GF-D8 (cell line): ENCODE data around the gene LAMB1.
"Not testable (repeated sequence)": the region's sequence is repeated elsewhere in the genome, so short reads cannot be mapped to it uniquely, and the experiment has no call there.

Experiments used
- DNase-seq: peaks from one replicate; lab custom pipeline; 2025; lab: John Stamatoyannopoulos, UW

The LAMB1 gene

DNA sequence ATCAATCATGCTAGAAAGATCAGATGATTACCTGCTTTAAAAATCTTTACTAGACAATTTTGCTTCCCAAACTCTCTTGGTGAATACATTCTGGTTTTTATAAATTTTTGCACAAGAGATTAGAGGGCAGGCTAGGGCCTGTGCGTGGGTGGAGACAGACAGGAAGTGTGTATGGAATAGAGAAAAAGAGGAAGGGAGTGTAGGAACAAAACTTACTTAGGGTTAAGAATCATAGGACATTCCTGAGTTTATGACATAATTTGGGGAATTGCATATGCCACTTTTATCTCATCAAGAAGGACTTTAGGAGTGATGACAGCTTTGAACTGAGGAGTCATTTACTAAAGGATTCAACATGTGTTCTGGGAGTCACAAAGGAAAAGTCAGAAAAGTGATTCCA, 31.3 kb downstream of the LAMB1 start:
- DNase-seq: no peak

DNA sequence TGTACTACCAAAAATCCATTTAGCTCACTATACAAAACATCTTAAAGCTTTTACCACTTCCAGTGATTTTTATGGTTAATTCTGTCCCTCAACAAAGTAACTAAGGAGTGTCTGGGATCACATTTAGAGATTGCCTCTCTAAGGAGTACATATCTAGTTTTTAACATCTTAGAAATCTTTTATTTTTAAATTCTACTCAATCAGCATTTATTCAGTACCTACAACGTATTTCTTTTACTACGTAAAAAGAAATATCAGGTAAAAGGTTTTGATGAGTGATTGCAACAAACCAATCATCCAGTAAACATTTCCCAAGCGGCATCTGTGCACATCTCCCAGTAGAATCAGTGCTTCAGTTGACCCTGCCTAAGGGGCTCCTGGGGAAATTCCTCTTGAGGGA, 31.9 kb downstream of the LAMB1 start:
- DNase-seq: no peak

DNA sequence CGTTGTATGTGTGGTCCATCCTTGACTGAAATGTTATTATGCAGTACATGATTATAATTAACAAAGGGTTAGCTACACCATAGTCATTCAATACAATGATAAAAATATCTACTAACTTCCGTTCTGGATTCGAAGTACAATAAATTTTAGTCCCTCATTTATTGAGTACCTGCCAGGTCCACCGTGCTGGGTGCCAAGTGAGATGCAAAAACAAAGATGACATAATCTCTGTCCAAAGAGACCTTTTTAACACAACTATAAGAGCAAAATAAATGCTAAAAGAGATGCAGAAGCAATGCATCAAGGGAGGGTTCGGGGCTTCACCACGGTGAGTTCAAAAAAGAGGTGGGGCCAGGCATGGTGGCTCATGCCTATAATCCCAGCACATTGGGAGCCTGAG, 33.1 kb downstream of the LAMB1 start:
- no peak for DNase-seq

DNA sequence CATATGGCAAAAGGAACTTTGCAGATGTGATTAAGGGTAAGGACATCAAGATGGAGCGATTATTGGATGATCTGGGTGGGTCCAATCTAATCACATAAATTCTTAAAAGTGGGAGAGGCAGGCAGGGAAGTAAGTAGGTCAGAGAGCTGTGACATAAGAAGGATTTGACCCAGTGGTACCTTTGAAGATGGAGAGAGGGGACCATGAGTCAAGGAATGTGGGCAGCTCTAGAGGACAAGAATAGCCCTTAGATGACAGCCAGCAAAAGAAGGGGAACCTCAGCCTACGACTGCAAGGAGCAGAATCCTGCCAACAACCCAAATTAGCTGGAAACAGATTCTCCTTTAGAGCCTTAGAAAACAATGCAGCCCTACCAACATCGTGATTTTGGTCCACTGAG, 34.5 kb downstream of the LAMB1 start:
- no peak for DNase-seq

DNA sequence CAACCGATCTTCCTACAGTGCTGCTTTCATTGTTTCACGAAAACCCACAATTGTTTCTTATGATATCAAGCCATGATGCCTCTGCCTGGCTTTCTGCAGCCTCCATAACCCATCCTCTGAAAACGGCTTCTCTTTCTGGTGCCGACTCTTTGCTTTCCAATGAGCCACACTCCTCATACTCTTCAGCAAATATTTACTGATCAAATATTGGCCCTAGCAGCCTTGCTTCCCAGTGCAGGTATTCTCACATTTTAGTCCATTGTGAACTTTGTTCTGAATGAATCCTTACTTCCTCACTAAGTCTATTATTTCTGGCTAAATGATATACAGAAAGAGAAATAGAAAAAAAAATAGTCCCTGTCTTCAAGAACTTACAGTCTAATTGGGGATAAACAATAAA, 35.5 kb downstream of the LAMB1 start:
- no peak for DNase-seq

DNA sequence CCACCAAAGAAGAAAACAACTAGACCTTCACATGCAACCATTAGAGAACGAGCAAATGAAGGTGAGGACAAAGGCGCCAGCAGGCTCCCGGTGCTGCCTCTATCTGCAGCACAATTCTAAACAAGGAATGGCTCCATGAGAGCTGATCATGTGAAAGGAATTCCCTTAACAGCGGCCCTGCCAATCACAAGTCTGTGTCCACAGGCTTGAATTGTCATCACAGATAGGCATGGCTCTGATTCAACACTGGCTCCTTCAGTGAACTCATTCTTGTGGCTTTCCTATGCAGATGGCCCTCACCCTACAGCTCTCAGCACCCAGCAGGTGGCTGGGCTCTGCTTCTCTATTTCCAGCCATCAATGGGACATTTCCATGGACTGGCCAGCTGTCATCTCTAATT, 36.2 kb downstream of the LAMB1 start:
- no peak for DNase-seq

DNA sequence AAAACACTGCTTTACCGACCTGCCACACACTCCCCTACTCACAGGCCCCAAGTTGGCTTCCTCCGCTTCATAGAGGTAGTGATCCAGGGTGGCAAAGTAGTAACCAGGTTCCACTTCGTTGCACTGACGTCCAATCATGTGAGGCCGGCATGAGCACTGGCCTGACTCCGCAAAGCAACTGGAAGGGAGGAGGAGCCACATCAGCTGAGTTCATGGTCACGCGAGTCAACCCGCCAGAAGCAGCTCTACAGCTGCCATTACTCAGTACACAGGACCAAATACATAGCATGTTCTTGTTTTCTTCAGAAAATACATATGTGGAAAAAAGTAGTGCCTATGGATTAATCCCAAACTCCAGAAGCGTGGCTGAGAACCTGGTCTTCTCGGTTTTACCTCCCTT, 38.5 kb downstream of the LAMB1 start:
- no peak for DNase-seq

DNA sequence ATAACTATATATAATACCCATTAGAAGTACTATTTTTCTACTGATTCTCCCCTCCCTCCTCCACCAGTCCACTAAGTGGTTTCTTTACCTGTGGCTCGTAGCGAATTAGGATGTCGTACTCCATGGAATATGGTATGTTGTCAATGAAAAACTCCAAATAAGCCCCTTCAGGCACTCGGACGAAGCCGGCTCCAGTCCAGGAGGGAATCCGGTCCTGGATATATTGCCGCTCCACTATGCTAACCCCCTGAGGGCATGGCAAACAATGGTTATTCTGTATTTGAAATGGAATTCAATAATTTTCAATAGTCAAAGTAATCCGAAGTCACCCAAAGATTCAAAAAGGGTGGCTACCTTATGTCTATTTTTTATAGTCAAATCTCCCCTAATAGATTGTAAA, 40.1 kb downstream of the LAMB1 start:
- DNase-seq: no peak

DNA sequence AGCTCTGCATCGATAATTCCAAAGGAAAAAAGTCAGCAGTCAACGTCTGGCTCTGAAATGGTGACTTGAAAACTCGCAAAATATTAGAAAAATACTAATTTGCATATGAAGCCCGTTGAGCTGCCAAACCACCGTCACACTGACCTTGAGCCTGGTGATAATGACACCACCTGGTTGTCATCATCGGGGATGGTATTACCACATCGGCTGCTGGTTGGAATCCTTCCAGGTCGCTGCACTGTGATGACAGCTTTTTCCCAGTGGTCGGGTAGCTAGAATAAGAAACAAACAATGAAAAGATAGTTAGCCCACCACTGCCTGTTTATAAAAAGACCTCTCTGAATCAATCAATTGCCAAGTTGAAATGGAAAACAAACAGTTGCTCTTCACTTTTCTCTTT, 41.6 kb downstream of the LAMB1 start:
- DNase-seq: no peak

DNA sequence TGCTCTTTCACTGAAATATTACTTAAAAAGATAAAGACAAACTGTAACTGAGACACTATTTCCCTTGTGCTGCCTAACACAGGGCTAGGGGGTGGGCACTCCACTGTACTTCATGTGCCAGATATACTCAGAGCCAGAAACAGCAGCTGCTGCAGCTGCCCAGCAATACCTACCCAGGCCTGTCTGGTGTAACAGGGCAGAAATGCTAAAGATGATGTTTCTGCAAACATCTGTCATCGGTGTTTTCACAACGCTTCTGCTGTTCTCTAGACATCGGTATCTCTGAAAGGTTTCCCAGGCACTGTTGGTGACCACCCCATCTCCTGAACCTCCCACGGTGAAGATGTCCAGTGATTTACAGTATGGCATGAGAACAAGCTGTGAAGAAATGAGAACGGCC, 42.7 kb downstream of the LAMB1 start:
- DNase-seq: no peak

DNA sequence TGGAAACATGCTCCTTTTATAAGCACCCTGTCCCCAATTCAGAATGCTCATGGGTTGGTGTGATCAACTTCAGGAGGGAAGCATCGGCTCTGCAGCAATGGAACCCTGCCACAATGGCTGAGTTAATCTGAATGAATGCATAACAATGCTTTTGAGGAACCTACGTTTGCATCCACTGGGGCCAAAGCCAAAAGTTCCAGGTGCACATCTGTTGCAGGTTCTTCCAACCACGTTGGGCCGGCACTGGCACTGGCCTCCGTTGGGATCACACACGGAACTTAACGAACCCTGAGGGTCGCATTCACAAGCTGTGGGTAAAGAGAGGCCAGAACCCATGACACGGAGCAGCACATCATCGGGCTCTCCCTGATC, 43.4 kb downstream of the LAMB1 start:
- no peak for DNase-seq

DNA sequence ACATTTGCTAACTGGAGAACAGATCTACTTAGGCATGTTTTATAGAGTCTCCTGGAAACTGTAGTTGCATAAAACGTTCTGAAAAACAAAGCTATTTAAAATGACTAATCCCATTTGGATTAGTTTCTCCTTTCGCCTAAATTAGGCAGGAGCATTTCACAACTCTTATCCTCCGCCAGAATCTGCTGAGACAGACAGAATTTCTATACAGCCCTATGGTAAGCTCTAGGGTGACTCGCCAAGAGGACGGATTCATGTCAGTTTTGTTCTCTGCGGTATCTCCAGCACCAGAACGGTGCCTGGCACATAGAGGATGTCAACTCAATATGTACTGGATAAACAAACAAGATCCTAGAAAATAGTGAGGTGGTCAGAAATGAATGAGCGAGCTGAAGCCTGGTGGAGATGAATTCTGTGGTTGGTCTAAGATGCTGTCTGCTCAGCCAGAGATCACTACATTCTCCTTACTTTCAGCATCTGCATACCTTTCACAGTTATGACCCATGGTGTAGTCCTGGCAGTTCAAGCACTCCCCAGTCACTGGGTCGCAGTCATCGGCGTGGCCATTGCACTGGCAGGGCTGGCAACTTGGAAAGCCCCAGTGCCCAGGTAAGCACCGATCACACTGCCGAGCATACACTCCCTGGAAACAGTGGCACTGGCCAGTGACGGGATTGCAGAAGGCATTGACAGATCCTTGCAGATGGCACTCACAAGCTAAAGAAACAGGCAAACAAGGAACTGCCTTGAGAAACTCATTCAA, 44.0 kb downstream of the LAMB1 start:
- DNase-seq: no peak

DNA sequence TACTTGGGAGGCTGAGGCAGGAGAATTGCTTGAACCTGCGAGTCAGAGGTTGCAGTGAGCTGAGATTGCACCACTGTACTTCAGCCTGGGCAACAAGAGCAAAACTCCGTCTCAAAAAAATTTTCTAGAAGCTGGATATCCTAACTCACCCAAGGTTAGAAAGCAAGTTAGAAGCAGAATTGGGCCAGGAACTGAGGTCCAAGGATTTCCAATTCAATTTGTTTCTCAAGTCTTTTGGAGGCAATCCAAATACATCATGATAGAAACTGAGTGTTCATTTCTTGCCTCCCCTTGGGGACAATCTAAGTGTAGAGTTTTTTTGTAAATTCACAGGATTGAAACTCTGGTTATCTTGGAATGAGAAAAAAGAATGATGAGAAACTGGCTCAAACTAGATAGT, 45.5 kb downstream of the LAMB1 start:
- DNase-seq: no peak

DNA sequence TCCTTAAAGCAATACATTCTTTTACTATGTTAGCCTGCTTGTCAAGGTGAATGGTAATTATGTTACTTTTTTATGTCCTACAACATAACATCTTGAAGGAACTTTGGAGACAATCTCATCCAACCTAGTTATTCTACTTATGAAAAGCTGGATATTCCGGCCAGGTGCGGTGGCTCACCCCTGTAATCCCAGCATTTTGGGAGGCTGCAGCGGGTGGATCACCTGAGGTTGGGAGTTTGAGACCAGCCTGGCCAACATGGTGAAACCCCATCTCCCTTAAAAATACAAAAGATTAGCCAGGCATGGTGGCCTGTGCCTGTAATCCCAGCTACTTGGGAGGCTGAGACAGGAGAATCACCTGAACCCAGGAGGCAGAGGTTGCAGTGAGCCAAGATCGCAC, 46.0 kb downstream of the LAMB1 start:
- not testable (repeated sequence) for DNase-seq

DNA sequence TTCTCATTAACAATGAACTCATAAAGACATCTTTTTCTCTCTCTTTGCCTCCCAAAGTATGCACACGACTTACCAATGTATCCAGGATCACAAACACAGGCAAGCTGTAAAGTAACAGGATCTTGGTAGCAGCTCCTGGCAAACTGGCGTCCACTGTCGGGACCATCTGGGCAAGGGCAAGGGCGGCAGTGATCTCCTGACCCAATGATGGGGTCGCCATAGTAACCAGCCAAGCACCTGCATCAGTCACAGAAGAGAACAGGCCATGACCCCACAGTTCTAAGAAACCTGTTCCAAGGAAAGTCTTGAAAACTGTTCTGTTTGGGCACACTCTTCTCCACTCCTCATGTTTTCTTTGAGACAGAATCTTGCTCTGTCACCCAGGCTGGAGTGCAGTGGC, 47.6 kb downstream of the LAMB1 start:
- DNase-seq: no peak

DNA sequence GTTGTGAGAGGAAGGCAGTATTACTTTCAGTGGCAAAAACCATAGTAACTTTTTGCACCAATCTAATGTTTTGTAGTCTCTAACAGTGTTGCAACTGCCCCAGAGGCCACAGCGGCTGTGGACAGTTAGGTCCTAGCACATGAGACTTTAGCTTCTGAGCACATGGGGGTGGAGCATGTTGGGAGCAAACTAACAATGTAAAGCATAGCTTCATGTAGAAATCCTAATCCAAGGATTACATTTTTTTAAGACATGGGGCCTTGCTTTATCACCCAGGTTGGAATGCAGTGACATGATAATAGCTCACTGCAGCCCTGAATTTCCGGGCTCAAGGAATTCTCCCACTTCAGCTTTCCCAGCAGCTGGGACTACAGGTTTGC, 49.0 kb downstream of the LAMB1 start:
- DNase-seq: no peak

DNA sequence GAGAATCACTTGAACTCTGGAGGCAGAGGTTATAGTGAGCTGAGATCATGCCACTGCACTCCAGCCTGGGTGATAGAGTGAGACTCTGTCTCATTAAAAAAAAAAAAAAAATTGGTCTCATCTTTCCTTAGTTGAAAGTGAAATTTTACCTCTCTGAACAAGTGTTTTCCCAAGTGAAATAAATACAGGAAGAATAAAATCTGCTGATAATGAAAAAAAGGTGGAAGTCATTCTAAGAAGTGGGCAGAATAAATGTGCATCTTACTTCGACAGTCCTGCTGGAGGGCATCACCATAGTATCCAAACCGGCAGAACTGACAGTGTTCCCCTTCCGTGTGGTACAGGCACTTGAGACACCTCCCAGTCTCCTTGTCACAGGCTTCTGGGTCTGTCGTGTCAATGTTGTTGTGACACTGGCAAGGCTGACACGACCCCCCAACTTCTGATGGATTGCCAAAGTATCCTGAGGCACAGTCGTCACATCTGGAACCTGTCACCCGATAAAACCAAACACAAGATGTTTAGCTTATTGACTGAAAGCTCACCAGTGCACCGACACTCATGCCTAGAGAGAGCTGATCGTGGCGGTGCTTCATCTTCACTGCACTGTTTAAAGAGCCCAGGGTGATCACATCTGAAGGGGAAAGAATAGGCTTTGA, 49.6 kb downstream of the LAMB1 start:
- DNase-seq: no peak

DNA sequence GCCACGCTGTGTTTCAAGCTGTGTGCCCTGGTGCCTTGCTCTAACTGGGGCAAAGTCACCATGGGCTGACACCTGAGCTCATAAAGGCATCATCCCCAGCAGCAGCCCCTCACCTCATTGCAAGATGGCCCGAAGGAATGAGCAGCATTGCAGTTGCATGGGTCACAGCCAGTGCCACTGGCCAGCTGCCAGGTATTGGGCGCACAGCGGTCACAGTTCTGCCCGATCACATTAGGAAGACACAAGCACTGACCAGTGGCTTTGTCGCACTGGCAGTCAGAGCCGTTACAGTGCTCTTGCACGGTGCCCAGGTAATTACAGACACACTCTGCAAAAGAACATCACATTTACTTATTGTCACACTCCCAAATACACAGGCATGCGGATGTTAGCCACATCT, 51.1 kb downstream of the LAMB1 start:
- DNase-seq: no peak

DNA sequence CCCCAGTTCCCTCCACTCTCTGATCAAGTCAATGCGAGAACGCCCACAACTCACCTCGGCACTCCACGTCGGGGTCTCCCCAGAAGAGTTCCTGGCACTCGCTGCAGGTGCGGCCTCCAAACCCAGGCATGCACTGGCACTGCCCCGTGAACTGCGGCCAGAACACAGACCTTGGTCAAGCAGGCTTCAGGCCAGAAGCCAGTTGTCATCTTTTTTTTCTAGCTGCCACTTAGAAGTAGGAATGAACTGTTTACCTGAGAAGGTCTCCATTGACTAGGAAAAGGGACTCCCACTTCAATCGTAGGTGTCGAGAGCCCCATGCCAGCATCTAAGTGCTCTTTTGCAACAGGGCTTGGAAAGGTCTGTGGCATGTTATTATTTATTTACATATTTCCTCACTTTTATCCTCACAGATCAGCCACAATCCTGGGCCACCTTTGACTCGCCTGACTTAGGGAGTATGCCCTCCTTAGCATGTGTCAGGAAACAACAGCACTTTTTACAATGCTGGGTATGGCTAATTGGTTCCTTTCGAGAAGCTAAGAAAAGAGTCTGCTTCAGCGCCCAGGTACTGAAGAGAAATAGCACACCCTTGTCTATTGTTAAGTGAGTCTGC, 51.7 kb downstream of the LAMB1 start:
- no peak for DNase-seq

DNA sequence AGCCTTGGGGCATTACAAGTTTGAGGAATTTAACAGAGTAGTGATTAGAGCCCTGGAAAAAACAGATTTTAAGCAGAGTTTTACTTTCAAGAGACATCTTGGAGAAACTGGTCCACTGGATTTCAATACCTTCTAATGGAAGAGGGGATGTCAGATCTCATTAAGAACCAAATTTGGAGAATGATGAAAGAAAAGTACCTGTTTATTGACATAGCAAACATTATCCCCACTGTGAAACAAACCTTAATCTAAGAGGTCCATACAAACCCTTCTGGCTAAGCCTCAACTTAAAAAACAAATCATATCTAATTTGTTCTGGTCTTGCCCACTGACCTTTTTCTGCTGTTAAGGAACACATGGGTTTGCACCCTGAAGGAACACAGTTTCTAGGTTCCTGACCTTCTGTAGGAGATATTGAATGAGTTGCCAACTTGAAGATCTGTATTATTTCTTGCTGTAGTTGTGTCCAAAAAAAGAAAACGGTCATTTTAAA, 53.5 kb downstream of the LAMB1 start:
- no peak for DNase-seq

DNA sequence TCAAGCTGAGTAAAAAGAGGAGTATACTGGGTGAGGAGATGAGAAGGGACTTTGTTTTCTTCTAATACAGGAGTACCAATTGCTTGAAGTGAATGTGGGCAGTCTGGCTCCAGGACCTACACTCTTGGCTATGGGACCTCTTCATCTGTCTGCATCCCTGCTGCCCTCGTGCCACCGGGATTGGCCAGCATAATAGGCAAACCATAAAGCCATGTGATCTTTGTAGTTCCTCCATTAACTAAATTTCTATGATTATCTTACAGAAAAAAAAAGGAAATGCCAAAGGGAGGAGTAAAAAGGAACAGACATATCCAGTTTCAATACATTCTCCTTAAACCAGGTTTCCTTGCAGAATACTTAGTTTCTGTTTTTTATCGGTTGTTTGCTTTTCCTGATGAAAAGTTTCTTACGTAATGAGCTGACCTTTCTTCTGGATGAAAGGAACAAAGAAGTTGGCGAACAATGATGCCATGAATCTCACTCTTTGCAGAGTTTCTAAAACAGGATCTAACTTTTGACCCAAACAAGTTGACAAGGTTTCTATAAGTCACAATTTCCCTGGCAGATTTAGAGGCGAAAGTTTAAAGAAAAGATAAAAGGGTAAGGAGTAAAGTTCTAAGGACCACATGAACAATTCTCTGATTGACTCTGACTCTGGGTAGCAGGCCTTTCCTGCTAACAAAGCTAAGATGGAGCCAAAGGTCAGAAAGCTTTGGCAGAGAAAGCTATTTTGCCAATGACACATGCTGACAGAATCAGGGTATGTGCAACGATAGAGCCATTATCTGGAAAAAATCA, 54.1 kb downstream of the LAMB1 start:
- no peak for DNase-seq

DNA sequence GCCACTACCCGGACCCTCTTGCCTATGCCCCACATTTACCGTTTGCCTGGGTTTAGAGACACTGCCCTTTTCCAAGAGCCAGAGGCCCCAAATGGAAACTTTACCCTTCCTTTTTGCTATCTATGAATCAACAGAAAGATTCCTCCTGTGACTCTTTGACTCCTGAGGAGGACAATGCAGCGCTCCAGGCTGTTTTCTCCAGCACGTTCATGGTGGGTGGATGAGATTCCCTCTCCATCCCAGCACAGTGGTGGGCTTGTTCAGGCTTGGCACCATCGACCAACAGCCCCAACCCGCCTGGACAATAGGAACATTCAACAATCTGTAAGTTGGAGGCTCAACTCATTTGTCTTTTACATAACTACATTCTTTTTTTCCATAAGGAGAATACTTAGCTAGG, 56.1 kb downstream of the LAMB1 start:
- DNase-seq: no peak

DNA sequence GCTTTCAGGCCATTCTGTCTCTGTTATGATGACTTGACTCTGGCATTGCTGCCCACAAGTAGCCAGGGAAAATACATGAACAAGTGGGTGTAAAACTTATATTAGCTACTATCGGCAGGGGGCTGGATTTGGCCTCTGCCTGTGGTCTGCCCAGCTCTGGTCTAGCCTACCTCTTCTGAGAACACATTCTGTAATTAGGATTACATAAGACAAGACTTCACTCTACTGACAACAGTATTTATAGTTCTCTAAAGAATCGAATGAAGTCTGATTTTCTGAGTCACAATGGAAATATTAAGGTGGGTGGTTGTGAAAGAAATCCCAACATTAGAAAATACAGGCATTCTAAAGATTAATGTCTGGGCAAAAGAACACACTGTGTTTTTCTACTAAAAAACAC, 56.5 kb downstream of the LAMB1 start:
- no peak for DNase-seq
